HG03354 (cell line): ENCODE data around the gene PDE6B.

Experiments used
- ATAC-seq: cut with Tn5 transposase; IDR thresholded peaks from one replicate; pipeline ENCODE4 v1.9.1; 2021; ENCODE audit warnings: mild to moderate bottlenecking; ENCODE audit not compliant: unreplicated experiment, poor library complexity, severe bottlenecking

PDE6B gene

DNA sequence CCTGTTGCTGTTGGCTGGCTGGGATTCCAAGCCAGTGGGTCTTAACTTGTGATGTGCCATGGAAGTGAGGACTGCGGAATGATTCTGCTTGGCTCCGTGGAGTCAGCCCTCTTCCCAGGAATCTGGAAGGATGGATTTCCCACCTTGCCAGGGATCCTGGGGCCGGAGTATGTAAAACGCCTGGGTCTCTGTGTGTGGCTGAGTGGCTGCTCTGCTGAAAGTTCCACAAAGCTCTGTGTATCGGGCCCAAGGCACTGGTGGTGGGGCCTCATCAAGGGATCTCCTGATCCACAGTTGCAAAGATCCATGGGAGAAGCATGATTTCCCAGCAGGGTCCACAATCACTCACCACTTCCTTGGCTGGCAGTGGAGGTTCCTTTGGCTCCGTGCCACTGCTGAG, 25.2 kb upstream of the PDE6B start:
- ATAC-seq: no peak

DNA sequence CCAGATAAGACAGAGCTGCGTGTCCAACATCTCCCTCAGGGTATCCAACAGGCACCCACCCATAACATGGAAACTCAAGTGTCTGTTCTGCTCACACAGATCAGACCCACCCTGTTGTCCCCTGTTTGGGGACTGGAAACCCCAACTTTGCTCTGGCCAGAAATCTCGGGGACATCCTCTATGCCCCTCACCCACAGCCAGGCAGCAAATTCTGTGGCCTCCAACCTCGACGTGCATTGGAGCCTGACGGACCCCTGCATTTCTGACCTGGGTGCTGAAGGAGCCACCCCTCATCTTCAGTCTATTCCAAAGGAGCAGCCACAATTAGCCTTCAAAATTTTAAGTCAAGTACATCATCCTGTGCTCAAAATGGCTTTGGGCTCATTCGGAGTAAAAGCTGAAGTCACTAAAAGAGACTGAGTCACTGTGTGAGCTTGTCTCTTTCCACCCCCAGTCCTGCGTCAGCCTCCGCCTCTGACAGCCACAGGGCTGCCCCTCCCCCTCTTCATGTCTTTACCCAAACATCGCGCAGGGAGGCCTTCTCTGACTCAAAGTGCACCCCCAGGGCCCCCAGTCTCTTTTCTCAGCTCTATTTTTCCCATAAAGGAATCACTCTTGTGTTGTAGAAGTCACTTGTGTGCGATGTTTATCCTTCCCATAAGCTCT, 24.4 kb upstream of the PDE6B start:
- ATAC-seq: no peak

GRCh38 chr4:601612-602558, 23.5 kb upstream of the PDE6B start:
- no peak for ATAC-seq

- ATAC-seq: no peak
Measured at GRCh38 chr4:602559-602942, 22.8 kb upstream of the PDE6B start.

- ATAC-seq: no peak
Measured at GRCh38 chr4:604131-604530, 21.2 kb upstream of the PDE6B start.

DNA sequence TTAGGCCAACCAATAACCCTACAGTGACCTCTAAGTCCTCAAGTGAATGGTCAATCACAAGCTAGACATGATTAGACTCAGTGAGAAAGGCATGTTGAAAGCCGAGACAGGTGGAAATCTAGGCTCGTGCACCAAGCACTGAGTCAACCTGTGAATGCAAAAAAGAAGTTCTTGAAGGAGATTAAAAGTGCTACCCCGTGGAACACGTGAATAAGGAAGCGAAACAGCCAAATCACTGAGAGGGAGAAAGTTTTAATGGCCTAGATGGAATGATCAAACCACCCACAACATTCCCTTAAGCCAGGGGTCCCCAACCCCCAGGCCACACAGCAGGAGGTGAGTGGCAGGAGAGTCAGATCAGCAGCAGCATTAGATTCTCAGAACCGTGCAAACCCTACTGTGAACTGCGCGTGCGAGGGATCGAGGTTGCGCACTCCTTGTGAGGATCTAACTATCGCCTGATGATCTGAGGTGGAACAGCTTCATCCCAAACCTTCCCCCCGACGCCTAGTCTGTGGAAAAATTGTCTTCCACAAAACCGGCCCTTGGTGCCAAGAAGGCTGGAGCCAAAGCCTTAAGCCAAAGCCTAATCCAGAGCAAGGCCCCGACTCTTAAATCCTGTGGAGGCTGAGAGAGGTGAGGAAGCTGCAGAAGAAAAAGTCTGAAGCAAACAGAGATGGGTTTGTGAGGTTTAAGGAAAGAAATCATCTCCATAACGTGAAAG, 19.5 kb upstream of the PDE6B start:
- ATAC-seq: no peak

GRCh38 chr4:608236-608635, 17.1 kb upstream of the PDE6B start:
- no peak for ATAC-seq

GRCh38 chr4:609400-610050, 15.8 kb upstream of the PDE6B start:
- no peak for ATAC-seq

- ATAC-seq: no peak
Measured at GRCh38 chr4:610411-611261, 14.7 kb upstream of the PDE6B start.

DNA sequence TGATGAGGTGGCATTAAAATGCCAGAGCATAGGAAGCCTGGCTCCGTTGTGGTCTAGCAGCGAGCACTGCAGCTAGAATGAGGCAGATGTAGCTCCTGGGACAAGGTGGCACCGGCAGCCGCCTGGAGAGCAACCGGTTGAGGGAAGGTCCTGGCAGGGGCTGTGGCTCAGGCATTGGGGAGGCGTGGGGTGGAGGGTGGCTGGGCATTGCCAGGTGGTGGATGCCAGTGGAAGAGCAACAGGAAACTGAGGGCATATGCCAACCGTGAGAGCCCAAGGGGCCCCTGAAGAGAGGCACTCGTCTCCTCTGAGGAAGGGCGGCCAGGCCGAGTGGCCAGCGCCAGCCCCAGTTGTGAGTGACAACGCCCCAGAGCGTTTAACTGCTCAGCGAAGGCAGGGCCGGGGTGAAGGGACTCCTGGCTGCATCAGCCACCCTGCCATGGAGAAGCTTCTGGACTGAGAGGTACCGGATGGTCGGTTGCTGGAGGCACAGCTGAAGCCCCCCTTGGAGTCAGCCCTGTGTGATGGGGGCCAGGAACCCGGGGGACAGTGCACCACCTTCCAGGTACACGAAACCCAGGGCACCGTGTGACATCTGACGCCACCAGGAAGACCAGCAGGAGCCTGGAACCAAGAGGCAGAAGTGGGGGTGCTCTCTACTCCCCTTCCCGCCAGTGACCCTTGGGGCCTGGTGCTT, 13.2 kb upstream of the PDE6B start:
- ATAC-seq: no peak

- ATAC-seq: no peak
Measured at GRCh38 chr4:612749-613125, 12.6 kb upstream of the PDE6B start.

DNA sequence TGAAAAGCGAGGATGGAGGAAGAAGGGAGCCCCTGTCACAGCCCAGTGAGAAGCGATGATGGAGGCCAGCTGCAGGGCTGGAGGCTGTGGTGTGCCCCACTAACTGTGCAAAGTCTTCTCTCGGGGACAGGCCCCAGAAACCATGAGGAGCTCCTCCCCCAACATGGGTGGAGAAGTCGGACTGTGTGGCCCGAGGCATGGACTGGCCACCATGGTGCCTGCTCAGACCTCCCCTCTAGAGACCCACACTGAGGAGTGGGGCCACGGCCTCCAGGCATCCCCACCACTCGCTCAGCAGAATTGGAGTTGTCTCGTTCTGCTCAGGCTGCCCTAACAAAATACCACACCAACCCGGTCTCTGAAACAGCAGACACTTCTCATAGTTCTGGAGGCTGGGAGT, 12.2 kb upstream of the PDE6B start:
- no peak for ATAC-seq

- no peak for ATAC-seq
Measured at GRCh38 chr4:616091-616490, 9.3 kb upstream of the PDE6B start.

DNA sequence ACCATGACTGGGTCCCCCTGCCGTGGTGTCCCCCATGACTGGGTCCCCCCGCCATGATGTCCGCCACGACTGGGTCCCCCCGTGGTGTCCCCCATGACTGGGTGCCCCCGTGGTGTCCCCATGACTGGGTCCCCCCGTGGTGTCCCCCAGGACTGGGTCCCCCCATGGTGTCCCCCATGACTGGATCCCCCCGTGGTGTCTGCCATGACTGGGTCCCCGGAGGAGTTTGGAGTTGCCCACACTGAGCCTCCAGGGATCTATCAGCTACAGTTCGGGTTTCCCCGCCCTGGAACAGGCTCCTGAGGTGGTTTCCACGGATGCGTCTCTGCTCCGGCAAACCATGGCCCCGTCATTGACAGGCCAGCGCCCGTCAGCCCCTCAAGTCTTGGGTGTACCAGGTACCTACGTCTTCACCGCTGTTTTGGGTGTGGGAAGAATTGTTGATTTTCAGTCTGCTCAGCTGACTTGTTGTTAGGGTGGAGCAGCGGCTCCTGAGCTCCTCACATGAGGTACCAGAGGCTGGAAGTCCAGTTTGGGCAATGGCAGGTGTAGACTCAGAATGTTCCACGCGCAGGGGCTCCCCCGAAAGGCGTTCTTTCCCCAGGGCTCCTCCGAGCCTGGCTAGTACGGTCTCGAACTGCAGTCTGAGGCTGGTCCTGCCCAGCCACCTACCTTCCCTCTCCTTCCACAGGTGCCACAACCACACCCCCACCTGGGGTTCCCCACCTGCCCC, 8.3 kb upstream of the PDE6B start:
- no peak for ATAC-seq

- no peak for ATAC-seq
Measured at GRCh38 chr4:617644-618641, 7.4 kb upstream of the PDE6B start.

- ATAC-seq: no peak
Measured at GRCh38 chr4:620201-620600, 5.2 kb upstream of the PDE6B start.

DNA sequence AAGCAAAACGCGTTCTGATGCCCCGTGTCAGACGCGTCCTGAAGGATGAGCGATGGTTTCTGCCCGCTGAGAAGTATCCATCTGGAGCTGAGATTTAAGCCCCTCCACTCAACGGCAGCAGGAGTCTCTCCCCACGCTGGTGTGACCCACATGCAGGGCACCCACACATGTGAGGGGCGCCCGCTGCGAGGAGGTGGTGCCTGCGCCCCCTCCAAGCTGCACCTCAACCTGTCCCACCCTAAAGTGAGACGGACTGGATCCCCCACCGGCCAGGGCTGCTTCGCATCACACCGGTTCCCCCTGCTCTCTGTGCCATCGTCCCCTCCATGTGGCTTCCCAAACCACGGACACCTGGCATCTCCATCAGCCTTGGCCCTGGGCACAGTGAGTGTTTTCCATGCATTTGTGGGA, 4.5 kb upstream of the PDE6B start:
- ATAC-seq: no peak
